NCI-H82 (cell line): ENCODE data around the gene MSH5.
A peak's percentile ranks its signal among the peaks of the same experiment; 100 is the strongest.
"Not testable (repeated sequence)": the region's sequence is repeated elsewhere in the genome, so short reads cannot be mapped to it uniquely, and the experiment has no call there.

Experiments
- DNase-seq: peaks from one replicate; lab custom pipeline; 2025; lab: John Stamatoyannopoulos, UW

Gene MSH5

DNA sequence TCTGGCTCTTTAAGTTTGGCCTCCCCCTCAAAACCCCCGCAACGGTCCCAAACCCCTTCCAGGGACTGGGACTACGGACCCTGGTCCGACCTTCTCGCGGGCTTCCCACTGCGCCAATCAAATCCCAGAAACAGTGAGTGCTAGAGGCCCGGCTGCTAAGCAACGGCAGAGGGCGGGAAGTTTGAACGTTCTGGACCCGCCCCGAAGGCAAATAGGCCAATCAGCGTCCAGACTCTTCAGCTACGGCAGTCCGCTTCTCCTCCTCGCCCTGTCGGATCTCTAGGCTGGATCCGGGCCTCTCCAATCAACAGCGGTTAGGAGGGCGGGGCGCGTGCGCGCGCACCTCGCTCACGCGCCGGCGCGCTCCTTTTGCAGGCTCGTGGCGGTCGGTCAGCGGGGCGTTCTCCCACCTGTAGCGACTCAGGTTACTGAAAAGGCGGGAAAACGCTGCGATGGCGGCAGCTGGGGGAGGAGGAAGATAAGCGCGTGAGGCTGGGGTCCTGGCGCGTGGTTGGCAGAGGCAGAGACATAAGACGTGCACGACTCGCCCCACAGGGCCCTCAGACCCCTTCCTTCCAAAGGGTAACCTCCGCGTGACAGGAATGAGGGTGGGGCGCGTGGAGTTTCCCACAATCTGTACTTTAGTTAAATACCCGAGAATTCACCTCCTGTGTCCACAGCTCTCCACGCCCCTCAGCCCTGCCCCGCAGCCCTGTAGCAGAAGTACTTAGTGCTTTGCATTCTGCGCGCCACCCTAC is at the start of gene MSH5:
TSS of gene MSH5 (plus strand) at position 367 of the 758 bp plus-strand sequence. CDS start 462 bp downstream, outside the sequence.
- peak; percentile 100 for DNase-seq

DNA sequence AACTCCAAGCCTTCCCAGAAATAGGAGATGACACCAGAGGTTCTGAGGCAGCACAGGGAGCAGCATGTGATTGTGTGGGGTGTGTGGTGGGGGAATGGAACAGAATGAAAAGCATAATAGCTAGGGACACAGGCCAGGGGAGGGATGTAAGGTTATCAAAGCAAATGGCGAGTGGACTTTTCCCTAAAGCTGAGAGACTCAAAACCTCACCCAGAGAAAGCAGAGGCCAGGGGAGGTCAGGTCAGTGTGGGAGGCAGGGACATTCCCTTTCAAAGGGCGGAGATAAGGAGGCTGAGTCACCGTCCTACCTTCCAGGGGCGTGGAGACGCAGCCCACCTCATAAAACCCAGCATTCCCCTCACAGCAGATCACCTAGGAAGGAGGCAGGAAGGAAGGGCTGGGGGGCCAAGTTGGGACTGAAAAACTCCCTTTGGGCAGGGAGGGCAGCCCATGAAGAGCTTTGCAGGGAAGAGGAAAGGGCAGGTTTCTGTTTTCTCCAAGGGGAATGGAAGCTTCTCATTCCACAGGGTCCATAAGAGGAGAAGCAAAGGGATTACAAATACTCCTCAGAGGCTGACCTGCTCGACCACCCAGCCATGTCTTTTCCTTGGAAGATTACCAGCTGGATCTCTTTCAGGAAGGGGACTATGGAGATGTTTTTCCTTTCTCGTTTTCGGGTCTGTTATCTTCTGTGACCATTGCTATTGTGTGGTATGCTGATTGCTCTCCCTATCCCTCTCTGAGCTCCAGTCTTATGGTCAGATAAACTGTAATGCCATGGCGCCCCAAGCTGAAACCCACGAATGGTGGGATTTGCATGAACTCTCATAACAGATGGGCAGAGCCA is 49.4 kb upstream of the MSH5 start:
- no peak for DNase-seq

DNA sequence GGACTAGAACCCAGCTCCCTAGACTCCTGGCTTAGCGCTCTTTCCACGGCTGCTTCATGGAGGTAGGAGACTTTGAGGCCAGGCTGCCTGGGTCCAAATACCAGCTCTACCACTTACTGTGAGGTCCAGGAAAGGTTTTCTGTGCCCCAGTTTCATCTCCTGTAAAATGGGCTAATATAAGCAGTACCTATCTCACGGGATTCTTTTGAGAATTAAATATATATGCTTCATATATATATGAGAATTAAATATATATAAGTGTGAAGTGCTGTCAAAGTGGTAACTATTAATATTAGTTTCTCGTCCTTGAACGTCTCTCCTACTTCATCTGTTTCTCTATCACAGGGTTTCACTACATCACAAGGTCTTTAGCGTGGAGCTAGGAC is 48.7 kb upstream of the MSH5 start:
- no peak for DNase-seq

DNA sequence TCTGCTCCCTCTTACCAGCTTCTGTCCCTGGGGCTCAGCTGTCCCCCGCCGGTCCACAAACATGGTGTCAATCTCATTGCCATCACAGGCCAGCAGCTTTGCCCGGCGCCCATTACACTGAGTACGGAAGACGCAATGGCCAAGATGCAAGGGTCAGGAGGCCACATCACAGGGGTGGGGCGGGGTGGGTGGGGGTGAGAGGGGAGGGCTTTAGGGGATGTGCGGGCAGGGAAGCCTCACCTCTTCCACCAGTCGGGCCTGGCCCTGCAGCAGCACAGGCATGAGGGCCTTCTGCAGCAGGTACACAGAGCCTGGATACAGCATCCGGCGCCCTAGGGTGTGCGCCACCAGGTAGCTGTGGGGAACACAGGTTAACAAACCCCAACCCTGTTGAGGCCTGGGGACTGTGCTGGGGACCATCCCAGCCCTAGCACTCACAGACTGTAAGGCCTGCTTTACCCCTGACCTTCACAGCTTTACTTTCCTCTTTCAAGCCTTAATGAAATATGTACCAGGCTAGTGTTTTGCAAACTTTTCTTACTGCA is 48.2 kb upstream of the MSH5 start:
- DNase-seq = no peak

DNA sequence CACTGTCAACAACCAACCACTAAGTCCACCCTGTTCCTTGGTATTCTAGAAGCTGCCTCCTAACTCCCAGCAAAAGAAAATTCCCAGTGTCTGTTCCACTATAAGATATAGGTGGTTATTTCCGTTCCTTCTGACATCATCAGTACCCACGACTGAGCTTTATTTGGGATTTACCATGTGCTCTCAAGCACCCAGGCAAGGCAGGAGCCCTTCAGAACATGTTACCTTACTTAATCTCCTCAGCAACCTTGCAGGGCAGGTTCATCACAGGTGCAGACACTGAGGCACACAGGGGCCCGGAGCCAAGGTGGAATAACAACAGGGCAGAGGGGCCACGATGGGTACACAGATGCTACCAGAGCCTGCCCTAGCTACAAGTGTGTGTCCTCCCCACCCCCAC is 47.5 kb upstream of the MSH5 start:
- DNase-seq = no peak

DNA sequence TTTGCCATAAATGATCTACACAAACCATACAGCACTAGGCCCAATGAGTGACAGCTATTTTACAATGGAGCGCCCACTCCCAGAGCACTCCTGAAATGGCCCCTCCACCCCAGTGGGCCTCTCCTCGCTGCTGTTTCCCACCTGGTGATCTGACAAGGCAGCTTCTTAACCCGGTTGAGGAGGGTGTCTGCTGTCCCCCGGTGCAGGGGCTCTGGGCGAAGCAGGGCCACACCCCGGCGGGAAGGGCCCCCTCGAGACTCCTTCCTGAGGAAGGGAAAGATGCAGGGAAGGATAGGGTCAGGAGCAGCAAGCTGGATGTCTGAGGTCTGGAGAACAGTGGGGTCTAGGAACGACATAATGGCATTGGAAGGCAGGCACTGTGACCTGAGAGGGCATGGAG is 46.9 kb upstream of the MSH5 start:
- DNase-seq = no peak

DNA sequence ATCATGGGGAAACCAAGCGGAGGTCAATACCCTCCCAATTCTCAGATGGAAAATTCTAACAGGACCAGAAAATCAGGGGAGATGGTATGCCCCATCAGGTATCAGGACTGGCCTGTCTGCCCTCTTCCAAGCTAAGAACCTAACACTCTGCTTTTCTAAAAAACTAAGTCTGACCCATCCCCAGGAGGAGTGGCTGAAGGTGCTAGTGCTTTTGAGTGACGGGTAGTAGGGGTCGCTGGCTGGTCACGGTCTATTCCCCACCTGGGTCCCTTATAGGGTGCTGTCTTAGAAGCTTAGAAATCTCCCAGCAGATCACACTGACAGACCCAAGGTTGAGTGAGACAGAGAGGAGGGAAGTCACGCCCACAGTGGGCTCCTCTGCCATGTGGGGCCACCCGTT is 46.3 kb upstream of the MSH5 start:
- no peak for DNase-seq

DNA sequence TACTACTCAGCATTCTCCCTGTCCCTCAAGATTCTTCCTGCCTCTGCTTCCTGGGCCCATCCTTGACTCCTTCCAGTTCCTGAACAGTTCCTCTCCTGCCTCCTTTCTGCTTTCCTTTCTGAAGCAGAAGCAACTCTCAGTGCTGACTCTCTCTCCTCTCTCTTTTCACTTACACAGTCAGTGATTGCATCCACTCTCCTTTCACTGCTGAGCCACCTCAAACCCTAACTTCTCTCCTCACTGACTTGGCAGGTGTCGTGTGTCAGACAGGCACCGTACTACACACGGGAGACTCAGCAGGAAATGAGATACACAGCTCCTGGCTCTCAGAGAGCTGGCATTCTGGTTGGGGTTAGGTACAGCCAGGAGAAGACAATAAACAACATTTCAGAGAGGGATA is 42.2 kb upstream of the MSH5 start:
- no peak for DNase-seq

DNA sequence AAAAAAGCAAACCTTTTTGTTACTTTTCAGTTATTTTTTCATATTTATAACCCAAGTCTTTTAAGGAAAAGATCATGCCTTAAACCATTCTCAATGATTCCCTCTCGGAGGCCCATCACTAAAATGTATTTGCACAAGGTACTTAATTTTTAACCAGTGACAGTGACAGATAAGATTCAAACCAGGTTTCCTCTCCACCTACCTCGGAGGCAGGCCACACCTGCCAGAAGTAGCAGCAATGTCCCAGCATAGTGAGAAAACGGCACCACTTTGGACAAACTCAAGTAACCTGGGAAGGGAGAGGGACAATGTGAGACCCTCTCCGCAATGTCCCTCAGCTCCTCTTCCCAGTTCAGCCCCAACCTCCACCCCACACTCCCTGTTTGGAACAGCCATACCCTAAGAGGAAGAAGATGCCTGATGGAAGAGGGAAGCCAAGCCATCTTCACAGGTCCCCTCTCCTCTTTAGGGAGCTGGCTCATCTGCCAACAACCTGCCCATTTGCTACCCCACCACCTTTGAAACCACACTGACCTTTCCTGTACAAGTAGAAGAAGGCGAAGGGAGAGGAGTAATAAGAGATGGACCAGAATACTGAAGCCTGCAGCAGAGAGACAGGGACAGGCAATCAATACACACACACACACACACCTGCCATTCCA is 38.9 kb upstream of the MSH5 start:
- no peak for DNase-seq

DNA sequence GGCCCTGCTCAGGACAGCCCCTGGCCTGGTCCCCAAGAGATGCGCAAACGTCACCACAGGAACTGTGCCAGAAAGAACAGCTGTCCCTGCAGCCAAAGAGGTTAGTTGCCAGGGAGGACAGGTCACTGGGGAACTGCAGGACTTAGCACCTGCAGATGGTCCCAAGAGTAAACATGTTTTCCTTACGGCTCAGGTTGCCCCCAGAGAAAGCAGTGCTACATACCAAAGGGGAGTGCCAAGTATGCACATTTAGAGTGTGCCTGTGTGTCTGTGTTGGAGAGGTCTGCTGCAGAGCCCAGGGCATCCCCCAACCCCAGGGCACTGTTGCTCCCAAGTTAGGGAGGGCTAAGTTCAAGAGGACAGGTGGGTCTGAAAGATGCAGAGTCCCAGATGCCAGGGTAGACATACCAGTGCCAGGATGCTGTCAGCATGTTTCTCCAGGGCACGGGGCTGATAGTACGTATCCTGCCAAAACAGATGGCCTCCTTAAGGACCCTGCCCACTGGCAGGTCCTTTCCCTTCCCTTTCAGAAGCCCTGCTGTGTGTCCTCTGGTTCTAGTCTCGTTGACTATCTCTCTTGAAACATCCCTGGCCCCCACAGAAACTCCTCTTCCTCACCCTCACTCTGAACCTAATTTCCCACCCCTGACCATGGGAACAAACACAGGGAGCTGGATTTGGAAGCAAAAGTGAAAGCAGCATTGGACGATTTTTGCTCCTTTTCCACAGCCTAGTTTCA is 38.0 kb upstream of the MSH5 start:
- peak; percentile 46 for DNase-seq

DNA sequence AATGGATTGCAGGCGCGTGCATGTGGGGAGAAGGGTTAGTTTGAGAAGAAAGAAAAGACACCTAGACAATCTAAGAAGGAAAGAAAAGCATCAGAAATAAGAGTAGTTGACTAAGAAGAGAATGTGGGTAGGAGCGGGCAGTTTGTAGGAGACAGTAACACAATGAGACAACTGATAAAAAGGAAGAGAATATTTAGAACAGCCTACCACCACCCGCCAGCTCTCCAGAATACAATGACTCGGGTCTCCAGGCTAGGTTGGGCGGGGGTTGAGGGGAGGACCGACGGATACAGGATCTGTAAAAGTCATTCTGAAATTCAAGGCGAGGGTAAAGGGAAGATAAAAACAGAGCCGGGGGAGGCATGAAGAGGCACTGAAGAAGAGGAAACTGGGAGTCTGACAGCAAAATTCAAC is 37.4 kb upstream of the MSH5 start:
- no peak for DNase-seq

DNA sequence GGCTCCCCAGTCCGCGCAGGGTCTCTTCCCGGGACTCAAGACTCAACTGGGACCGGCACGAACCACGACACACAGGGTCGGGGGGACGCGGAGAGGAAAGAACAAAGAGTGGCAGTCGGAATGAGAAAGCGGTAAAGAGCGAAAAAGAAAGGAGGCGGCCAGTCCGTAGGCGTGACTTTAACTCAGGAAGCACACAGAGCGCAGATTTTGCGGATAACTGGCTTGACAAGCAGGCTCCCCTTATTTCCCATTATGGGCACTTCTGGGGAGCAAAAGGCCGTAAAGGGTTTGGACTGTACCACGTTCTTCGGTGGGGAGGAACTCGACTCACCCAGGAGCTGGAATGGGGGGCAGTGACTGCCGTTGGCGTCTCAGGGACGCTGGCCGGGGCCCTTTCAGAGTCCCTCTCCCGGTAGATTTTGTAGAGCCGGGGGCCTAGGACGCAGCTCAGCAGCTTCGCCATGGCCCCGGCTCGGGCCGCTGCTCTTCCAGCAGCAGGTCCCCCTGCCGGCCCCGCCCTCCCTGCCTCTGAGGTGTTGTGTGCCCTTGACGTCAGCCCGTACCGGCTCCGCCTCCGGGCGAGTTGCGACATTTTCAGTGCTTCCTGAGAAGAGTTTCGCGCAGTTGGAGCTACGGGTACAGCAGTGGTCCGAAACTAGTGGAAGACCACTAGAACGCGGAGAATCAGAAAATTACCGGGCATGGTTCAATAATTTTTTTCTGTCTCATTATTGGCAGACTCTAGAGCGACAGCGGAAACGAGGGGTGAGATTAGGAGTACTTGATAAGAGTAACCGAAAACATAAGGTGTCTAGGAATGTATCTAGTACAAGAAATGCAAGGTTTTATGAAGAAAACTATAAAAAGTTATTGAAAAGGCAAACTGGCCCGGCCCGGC is 36.7 kb upstream of the MSH5 start, which contains the start of gene ABHD16A:
TSS of gene ABHD16A (minus strand) at position 506 of the 898 bp plus-strand sequence. CDS start at position 463, 43 bp downstream.
- peak; percentile 98 for DNase-seq

DNA sequence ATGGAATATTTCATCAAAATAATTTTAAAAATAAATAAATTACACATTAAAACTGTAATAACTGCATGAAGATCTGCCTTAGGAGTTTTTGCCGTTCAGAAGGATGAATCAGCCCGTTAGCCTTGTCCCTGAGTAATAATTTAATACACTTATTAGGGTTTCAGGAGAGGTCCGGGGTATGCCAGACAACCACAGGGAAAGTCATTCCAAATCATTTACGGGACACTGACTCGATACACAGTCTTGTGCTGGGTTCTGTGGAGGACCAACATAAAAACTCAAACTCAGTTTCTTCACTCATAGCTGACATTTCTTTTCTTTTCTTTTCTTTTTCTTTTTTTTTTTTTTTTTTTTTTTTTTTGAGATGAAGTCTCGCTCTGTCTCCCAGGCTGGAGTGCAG is 33.9 kb upstream of the MSH5 start:
- no peak for DNase-seq

DNA sequence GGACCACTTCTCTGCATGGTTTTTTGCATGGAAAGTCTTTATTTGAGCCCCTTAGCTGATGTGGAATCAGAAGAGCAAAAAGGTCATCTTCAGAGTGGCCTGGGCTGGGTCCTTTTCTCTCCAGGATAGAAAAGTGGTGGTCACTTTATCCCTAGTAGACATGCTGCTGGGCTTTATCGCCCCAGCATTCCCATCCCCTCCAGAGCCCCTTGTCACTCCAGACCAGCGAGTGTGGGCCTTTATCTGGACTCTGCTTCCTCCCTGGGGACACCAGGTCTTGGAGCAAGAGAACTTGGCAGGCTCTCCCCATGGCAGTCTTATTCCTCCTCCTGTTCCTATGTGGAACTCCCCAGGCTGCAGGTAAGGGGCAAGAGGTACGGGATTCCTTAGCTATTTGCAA is 33.2 kb upstream of the MSH5 start, which contains the start of gene LY6G6F:
TSS of gene LY6G6F (plus strand) at position 268 of the 400 bp plus-strand sequence. CDS start at position 309, 41 bp downstream.
- DNase-seq = no peak

DNA sequence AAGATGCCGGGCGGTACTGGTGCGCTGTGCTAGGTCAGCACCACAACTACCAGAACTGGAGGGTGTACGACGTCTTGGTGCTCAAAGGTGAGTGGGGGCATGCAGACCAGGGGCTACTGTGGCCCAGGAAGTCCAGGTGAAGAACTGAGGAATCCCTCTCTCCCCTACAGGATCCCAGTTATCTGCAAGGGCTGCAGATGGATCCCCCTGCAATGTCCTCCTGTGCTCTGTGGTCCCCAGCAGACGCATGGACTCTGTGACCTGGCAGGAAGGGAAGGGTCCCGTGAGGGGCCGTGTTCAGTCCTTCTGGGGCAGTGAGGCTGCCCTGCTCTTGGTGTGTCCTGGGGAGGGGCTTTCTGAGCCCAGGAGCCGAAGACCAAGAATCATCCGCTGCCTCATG is 32.1 kb upstream of the MSH5 start:
- DNase-seq = no peak

DNA sequence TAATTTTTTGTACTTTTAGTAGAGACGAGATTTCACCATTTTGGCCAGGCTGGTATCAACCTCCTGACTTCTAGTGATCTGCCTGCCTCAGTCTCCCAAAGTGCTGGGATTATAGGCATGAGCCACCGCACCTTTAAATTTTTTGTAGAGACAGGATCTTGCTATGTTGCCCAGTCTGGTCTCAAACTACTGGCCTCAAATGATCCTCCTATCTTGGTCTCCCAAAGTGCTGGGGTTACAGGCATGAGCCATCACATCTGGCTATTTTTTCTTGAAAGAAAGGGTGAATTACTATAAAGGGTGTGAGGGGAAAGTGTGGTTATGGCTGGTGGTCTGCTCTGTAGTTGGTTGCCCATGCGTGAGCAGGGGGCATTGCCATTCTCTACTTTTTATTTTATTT is 31.6 kb upstream of the MSH5 start:
- no peak for DNase-seq

DNA sequence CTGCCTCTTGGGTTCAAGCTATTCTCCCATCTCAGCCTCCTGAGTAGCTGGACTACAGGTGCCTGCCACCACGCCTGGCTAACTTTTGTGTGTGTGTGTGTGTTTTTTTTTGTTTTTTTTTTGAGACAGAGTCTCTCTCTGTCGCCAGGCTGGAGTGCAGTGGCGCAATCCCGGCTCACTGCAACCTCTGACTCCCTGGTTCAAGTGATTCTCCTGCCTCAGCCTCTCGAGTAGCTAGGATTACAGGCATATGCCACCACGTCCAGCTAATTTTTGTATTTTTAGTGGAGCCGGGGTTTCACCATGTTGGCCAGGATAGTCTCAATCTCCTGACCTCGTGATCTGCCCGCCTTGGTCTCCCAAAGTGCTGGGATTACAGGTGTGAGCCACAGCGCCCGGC is 30.6 kb upstream of the MSH5 start:
- DNase-seq = not testable (repeated sequence)

DNA sequence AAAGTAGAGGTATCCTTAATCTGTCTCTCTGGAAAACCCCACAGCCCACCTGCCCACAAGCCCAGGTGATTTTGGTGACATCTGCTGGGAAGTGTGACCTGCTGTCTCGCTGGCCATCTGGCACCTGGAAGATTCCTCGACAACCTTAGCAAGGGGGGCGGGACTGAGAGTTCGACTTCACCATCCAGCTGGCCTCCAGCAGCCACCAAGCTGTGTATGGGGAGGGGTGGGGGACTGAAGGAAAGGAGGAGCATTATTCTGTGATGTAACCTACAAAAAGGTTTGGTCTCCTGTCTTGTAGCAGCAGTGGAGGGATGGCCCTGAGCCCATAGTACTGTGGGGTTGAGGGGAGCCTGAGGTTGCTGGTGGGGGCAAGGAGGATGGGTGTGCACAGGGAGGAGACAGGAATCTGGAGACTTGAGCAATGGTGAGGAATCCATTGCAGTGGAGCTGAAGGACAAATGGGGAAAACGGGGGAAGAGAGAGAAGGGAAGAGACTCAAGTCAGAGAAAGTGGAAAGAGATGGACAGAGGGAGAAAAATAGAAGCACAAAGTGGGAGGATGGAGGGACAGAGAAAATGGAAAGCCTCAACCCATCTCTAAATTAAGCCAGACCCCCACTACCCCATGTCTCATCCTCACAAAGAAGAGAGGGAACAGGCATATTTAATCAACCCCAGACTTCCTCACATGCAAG is 29.1 kb upstream of the MSH5 start:
- peak; percentile 73 for DNase-seq

DNA sequence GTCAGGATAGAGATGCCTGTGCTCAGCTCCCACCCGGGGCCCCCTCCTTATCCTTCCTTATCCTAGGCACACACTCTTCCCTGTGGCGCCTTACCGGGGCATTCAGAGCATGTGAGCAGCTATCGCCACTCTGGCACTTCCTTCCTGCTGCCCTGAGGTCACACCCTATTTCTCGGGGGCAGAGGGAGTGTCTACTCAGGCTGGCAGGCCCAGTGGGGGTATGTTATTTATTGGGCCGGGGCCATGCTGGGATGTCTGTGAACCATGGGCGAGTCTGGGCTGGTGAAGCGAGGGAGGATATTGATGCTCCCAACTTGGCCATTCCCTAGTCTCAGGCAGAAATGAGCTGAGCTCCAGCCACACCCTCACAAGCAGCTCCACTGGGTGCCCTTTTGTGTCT is 28.6 kb upstream of the MSH5 start:
- no peak for DNase-seq

DNA sequence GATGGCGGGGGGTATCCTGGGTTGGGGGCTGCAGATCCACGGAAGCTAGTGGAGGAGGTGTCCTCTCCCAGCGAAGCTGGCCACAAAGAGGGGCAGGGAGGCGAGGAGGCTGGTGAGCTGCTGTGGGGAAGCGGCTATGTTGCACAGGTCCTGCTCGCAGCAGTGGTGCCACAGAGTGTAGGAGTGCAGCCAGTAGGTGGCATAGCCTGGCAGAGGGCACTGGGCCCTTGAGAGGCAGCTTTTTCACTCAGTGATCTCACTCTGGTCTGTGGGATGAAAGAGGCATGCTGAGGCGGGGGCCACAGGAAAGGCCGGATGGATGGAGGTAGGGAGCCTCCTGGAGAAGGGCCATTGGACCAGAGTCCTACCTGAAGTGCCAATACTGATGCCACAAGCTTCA is 27.5 kb upstream of the MSH5 start:
- no peak for DNase-seq
